HEK293T (cell line): ENCODE measurements around the gene TNFSF8.

ENCODE experiments used
- ARNT ChIP-seq: fragments of 450-650 bp; IDR thresholded peaks from 2 replicates; pipeline ENCODE4 v1.6.1; 2017; ENCODE audit warnings: mild to moderate bottlenecking
- BHLHE40 ChIP-seq: fragments of 450-650 bp; IDR thresholded peaks from 2 replicates; pipeline ENCODE4 v1.6.1; 2016; ENCODE audit warnings: mild to moderate bottlenecking, moderate library complexity, borderline replicate concordance
- ELF4 ChIP-seq: fragments of 450-650 bp; IDR thresholded peaks from 2 replicates; pipeline ENCODE4 v1.6.1; 2017; ENCODE audit warnings: antibody characterized with exemption
- FOXA1 ChIP-seq: fragments of 450-650 bp; IDR thresholded peaks from 2 replicates; pipeline ENCODE4 v1.6.1; 2016; ENCODE audit warnings: mild to moderate bottlenecking
- FOXK2 ChIP-seq: fragments of 450-650 bp; IDR thresholded peaks from 2 replicates; pipeline ENCODE4 v1.6.1; 2016; ENCODE audit warnings: mild to moderate bottlenecking
- FOXM1 ChIP-seq: fragments of 450-650 bp; IDR thresholded peaks from 2 replicates; pipeline ENCODE4 v1.6.1; 2017; ENCODE audit warnings: mild to moderate bottlenecking, borderline replicate concordance
- NFRKB ChIP-seq: fragments of 450-650 bp; IDR thresholded peaks from 2 replicates; pipeline ENCODE4 v1.6.1; 2016; ENCODE audit warnings: mild to moderate bottlenecking, moderate library complexity
- SP1 ChIP-seq: fragments of 450-650 bp; IDR thresholded peaks from 2 replicates; pipeline ENCODE4 v1.6.1; 2017
- SUZ12 ChIP-seq: fragments of 450-650 bp; IDR thresholded peaks from 2 replicates; pipeline ENCODE4 v1.6.1; 2016; ENCODE audit warnings: mild to moderate bottlenecking
- ZNF384 ChIP-seq: fragments of 450-650 bp; IDR thresholded peaks from 2 replicates; pipeline ENCODE4 v1.6.1; 2016
- TF ChIP-seq, protein P1 (sequence below): fragments of 450-650 bp; IDR thresholded peaks from 2 replicates; pipeline ENCODE4 v1.6.1; 2016

- TF ChIP-seq ZNF384 (no peak), FOXK2 (no peak), FOXM1 (no peak), FOXA1 (no peak), ARNT (no peak), SP1 (no peak), BHLHE40 (no peak), ELF4 (no peak), NFRKB (no peak), SUZ12 (no peak)
- TF ChIP-seq, protein P1, sequence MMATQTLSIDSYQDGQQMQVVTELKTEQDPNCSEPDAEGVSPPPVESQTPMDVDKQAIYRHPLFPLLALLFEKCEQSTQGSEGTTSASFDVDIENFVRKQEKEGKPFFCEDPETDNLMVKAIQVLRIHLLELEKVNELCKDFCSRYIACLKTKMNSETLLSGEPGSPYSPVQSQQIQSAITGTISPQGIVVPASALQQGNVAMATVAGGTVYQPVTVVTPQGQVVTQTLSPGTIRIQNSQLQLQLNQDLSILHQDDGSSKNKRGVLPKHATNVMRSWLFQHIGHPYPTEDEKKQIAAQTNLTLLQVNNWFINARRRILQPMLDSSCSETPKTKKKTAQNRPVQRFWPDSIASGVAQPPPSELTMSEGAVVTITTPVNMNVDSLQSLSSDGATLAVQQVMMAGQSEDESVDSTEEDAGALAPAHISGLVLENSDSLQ, result no peak
These were observed 22.2 kb downstream of the TNFSF8 start for GRCh38 chr9:114908104-114908622.
